Superior temporal gyrus (tissue), 1 donor: ENCODE results near the gene MED25.

ENCODE experiments used
- DNase-seq: peaks from one replicate; pipeline ENCODE4 v3.0.0-alpha.2; 2016; ENCODE audit errors: extremely low spot score

The MED25 gene

GRCh38 chr19:49844138-49845095 lies 26.3 kb downstream of the MED25 start:
- DNase-seq = no peak

GRCh38 chr19:49845414-49845813 lies 27.3 kb downstream of the MED25 start:
- DNase-seq = no peak

- DNase-seq = no peak
These were observed 28.3 kb downstream of the MED25 start for GRCh38 chr19:49846408-49846807.

- DNase-seq = no peak
These were observed 29.9 kb downstream of the MED25 start for GRCh38 chr19:49847731-49848696.

GRCh38 chr19:49848938-49849337 lies 30.8 kb downstream of the MED25 start:
- no peak for DNase-seq

GRCh38 chr19:49849433-49850220 lies 31.5 kb downstream of the MED25 start:
- DNase-seq = no peak

- no peak for DNase-seq
These were observed 32.1 kb downstream of the MED25 start for GRCh38 chr19:49850221-49850486.

- DNase-seq = peak; percentile 96
These were observed 32.6 kb downstream of the MED25 start, which contains the start of gene PTOV1 for GRCh38 chr19:49850487-49851342. PTOV1 (plus strand) TSS chr19:49851159.

- no peak for DNase-seq
These were observed 33.6 kb downstream of the MED25 start for GRCh38 chr19:49851456-49852259.

GRCh38 chr19:49852631-49853126 lies 34.6 kb downstream of the MED25 start:
- DNase-seq = no peak

- no peak for DNase-seq
These were observed 35.8 kb downstream of the MED25 start for GRCh38 chr19:49853852-49854377.

GRCh38 chr19:49854378-49855263 lies 36.5 kb downstream of the MED25 start:
- DNase-seq = no peak

- no peak for DNase-seq
These were observed 37.2 kb downstream of the MED25 start for GRCh38 chr19:49855277-49855675.

GRCh38 chr19:49855676-49856573 lies 37.8 kb downstream of the MED25 start:
- DNase-seq = no peak

GRCh38 chr19:49856574-49857021 lies 38.5 kb downstream of the MED25 start:
- no peak for DNase-seq

GRCh38 chr19:49857061-49857837 lies 39.2 kb downstream of the MED25 start:
- no peak for DNase-seq

GRCh38 chr19:49857838-49858087 lies 39.7 kb downstream of the MED25 start:
- no peak for DNase-seq
